HUES64 (cell line): ENCODE measurements around the gene LZTS3.

Experiments used
- H3K27ac ChIP-seq: 2 replicates; pipeline ENCODE4 v1.7.0; 2013; ENCODE audit warnings: low read depth, low read length, inconsistent platforms
- H3K27me3 ChIP-seq: 2 replicates; pipeline ENCODE4 v1.6.1; 2013; ENCODE audit warnings: mild to moderate bottlenecking, low read length; ENCODE audit not compliant: insufficient read depth
- H3K36me3 ChIP-seq: 2 replicates; pipeline ENCODE4 v1.6.1; 2013; ENCODE audit warnings: mild to moderate bottlenecking, low read length; ENCODE audit not compliant: insufficient read depth
- H3K4me1 ChIP-seq: 2 replicates; pipeline ENCODE4 v1.6.1; 2013; ENCODE audit warnings: mild to moderate bottlenecking, low read length, moderate library complexity; ENCODE audit not compliant: insufficient read depth
- H3K4me3 ChIP-seq: 2 replicates; pipeline ENCODE4 v1.5.1; 2013; ENCODE audit warnings: mild to moderate bottlenecking, low read length, moderate library complexity
- H3K9ac ChIP-seq: 2 replicates; pipeline ENCODE4 v1.6.1; 2013; ENCODE audit warnings: mild to moderate bottlenecking, low read depth, low read length
- H3K9me3 ChIP-seq: 2 replicates; pipeline ENCODE4 v1.6.1; 2013; ENCODE audit warnings: low read depth, low read length; ENCODE audit not compliant: insufficient read depth
- WGBS: fragments of 150-250, 120-280 bp; methylation state at CpG from one replicate; pipeline ENCODE4 v1.1.7; 2013; ENCODE audit warnings: missing lambda C conversion rate; 5-methylcytosine and 5-hydroxymethylcytosine counted together

The LZTS3 gene

GRCh38 chr20:3116341-3116740, 57.0 kb downstream of the LZTS3 start:
- Histone ChIP-seq H3K36me3 (peaks cover 6% of the 10 kb centered on the region; the same call in 1 of the 2 replicates), H3K4me1 (no peaks in the 10 kb centered on the region), H3K9me3 (no peaks in the 10 kb centered on the region), H3K9ac (no peak overlapping the region), H3K27ac (no peak overlapping the region), H3K27me3 (no peaks in the 10 kb centered on the region), H3K4me3 (no peak overlapping the region)
- WGBS, result 97% methylated on average over 3 of the region's 4 CpGs

- H3K9ac ChIP-seq, result no peak overlapping the region
- no peak overlapping the region for H3K4me3 ChIP-seq
- no peaks in the 10 kb centered on the region for H3K27me3 ChIP-seq
- H3K27ac ChIP-seq, result no peak overlapping the region
- no peaks in the 10 kb centered on the region for H3K9me3 ChIP-seq
- no peaks in the 10 kb centered on the region for H3K36me3 ChIP-seq
- no peaks in the 10 kb centered on the region for H3K4me1 ChIP-seq
- WGBS, result 72% methylated on average over 30 of the region's 30 CpGs
These were observed 57.9 kb downstream of the LZTS3 start for GRCh38 chr20:3115190-3116107.
